SU-DHL-6 (cell line): ENCODE measurements around the gene RABGGTA.

Experiments used
- CTCF ChIP-seq: fragments of 200-600 bp; sonication (generic); IDR thresholded peaks from one replicate; pipeline ENCODE4 v1.5.1; 2017; ENCODE audit warnings: antibody characterized with exemption, mild to moderate bottlenecking, low read length, moderate library complexity; ENCODE audit not compliant: insufficient read depth, poor library complexity, severe bottlenecking
- EZH2phosphoT487 ChIP-seq: fragments of 200-600 bp; sonication (generic), shearing (Covaris generic); conservative IDR thresholded peaks from 2 replicates; pipeline ENCODE4 v1.6.1; 2018; ENCODE audit warnings: mild to moderate bottlenecking, antibody characterized with exemption, low read length, moderate library complexity, mixed read lengths

DNA sequence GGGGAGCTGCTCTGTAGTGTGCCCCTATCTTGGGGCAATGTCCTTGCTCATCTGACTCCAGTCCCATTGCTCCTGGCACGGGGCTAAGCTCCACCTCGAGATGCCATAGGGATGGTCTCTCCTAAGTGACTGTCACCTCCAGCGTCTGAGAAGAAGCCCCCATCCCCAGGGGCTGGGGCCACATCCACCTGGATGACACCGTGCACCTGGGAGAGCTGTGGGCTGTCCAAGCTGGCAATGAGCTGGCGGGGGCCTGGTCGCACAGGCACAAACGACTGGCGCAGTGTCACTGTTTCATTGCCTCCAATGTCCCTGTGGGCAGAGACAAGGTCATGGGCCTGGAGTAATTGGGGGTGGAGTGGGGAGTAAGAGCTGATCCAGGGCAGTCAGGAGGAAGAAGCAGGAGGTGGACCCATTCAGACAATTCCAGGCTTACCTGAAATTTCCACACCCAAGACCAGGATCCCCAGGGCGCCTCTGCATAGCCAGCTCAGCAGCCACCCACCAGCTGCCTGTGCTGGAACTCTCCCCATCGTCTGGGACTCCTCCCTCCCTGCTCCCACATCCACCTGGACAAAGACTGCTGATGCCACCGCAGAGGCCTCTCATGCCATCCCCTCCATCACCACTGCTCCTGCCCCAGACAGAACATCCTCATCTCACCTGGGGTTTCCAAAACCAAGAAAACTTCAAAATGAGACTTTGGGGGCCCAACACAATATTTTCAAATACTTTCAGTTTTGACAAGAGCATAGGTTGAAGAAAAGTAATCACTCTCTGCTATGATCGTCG lies 22.0 kb downstream of the RABGGTA start:
- TF ChIP-seq CTCF: no peak
- TF ChIP-seq EZH2phosphoT487: no peak
